SK-N-SH (cell line): Measurements from ENCODE around the gene RNF113B. TPM values are rescaled to one million over a fixed set of nuclear protein-coding genes. Genes with fewer than 3 reads are reported as not detected.

Source experiments
- CTCF ChIA-PET: fragments of 300-600, 350-600 bp; formaldehyde crosslinking; extraction: SDS; loops from one replicate; lab custom pipeline; 2021; lab: Yijun Ruan, JAX
- POLR2A ChIA-PET: fragments of 350-600 bp; sonication (Branson Sonifier 250); formaldehyde crosslinking; extraction: SDS; loops from one replicate; lab custom pipeline; 2020; ENCODE audit warnings: antibody characterized with exemption, inconsistent platforms; lab: Yijun Ruan, JAX
- DNase-seq: peaks from one replicate; pipeline ENCODE4 v3.0.0; 2012
- H2AFZ ChIP-seq: fragments of 200-600 bp; sonication (generic); 2 replicates; pipeline ENCODE4 v1.8.1; 2016; ENCODE audit warnings: antibody characterized with exemption, mild to moderate bottlenecking, low read depth
- H3F3A ChIP-seq: fragments of 200-600 bp; sonication (generic); replicated peaks from 2 replicates; pipeline ENCODE3; 2016; ENCODE audit warnings: antibody characterized with exemption, mild to moderate bottlenecking; ENCODE audit not compliant: insufficient read depth
- H3K27ac ChIP-seq, 2 experiments: fragments of 200-500 bp in 1 of 2; fragments of 200-600 bp in 1 of 2; sonication (Bioruptor generic) in 1 of 2; sonication (generic), shearing (Covaris generic) in 1 of 2; 2 replicates each; pipeline versions ENCODE4 v1.5.1 to v1.6.1; 2014 to 2016; ENCODE audit warnings: low read depth in 2 of 2, inconsistent platforms in 1 of 2, low read length in 1 of 2, mild to moderate bottlenecking in 1 of 2, mixed read lengths in 1 of 2
- H3K27me3 ChIP-seq: fragments of 200-600 bp; sonication (generic), shearing (Covaris generic); 2 replicates; pipeline ENCODE4 v1.6.1; 2016; ENCODE audit warnings: mixed run types; ENCODE audit not compliant: insufficient read depth
- H3K36me3 ChIP-seq, 2 experiments: fragments of 200-500 bp in 1 of 2; fragments of 200-600 bp in 1 of 2; sonication (Bioruptor generic) in 1 of 2; sonication (generic) in 1 of 2; replicated peaks in 1 of 2; 2 replicates each; pipeline versions ENCODE3 to v1.5.1; 2014 to 2016; ENCODE audit warnings: low read length in 1 of 2, mild to moderate bottlenecking in 1 of 2; ENCODE audit not compliant: insufficient read depth in 2 of 2, control insufficient read depth in 1 of 2
- H3K4me1 ChIP-seq, 2 experiments: fragments of 200-500 bp in 1 of 2; fragments of 200-600 bp in 1 of 2; sonication (Bioruptor generic) in 1 of 2; sonication (generic), shearing (Covaris generic) in 1 of 2; 2 replicates each; pipeline versions ENCODE4 v1.5.1 to v1.6.1; 2014 to 2016; ENCODE audit warnings: low read depth in 1 of 2, low read length in 1 of 2, mixed run types in 1 of 2; ENCODE audit not compliant: insufficient read depth in 2 of 2, control insufficient read depth in 1 of 2
- H3K4me2 ChIP-seq: fragments of 200-600 bp; sonication (generic), shearing (Covaris generic); 2 replicates; pipeline ENCODE4 v1.6.1; 2017; ENCODE audit warnings: mixed run types
- H3K4me3 ChIP-seq, 2 experiments: fragments of 200-500 bp in 1 of 2; fragments of 200-600 bp in 1 of 2; sonication (Bioruptor generic) in 1 of 2; sonication (generic), shearing (Covaris generic) in 1 of 2; 2 replicates each; pipeline versions ENCODE4 v1.5.1 to v1.8.1; 2014 to 2016; ENCODE audit warnings: low read depth in 2 of 2, inconsistent platforms in 1 of 2, low read length in 1 of 2, mild to moderate bottlenecking in 1 of 2, mixed read lengths in 1 of 2, moderate library complexity in 1 of 2
- H3K79me2 ChIP-seq: fragments of 200-600 bp; sonication (generic); 2 replicates; pipeline ENCODE4 v1.8.1; 2017; ENCODE audit warnings: mild to moderate bottlenecking; ENCODE audit not compliant: insufficient read depth
- H3K9ac ChIP-seq: fragments of 200-600 bp; sonication (generic); 2 replicates; pipeline ENCODE4 v1.6.1; 2017; ENCODE audit warnings: mixed run types
- H3K9me2 ChIP-seq: fragments of 200-600 bp; sonication (generic); 2 replicates; pipeline ENCODE4 v1.6.1; 2017; ENCODE audit warnings: mixed run types
- H3K9me3 ChIP-seq: fragments of 200-600 bp; sonication (generic); 2 replicates; pipeline ENCODE4 v1.6.1; 2017; ENCODE audit warnings: mixed run types, mild to moderate bottlenecking, moderate library complexity
- H4K20me1 ChIP-seq: fragments of 200-600 bp; sonication (generic); 2 replicates; pipeline ENCODE4 v1.6.1; 2017; ENCODE audit warnings: mild to moderate bottlenecking, mixed run types; ENCODE audit not compliant: insufficient read depth
- CHD2 ChIP-seq: fragments of 150-350 bp; IDR thresholded peaks from 2 replicates; pipeline ENCODE4 v1.6.1; 2018; ENCODE audit warnings: low read length; ENCODE audit not compliant: partially characterized antibody
- ELF1 ChIP-seq: IDR thresholded peaks from 2 replicates; pipeline ENCODE4 v1.4.0; 2012
- EP300 ChIP-seq, 2 experiments: IDR thresholded peaks; 2 replicates each; pipeline versions ENCODE4 v1.4.0 to v1.6.1; 2012; ENCODE audit warnings: borderline replicate concordance in 1 of 2, low read depth in 1 of 2, low read length in 1 of 2
- FOSL2 ChIP-seq: IDR thresholded peaks from 2 replicates; pipeline ENCODE4 v1.4.0; 2012; ENCODE audit warnings: low read depth, mild to moderate bottlenecking, moderate library complexity, borderline replicate concordance
- FOXJ3 ChIP-seq: sonication (generic); formaldehyde crosslinking; IDR thresholded peaks from 2 replicates; pipeline ENCODE4 v1.5.1; 2020; ENCODE audit warnings: mild to moderate bottlenecking, missing genetic modification reagents
- FOXM1 ChIP-seq: IDR thresholded peaks from 2 replicates; pipeline ENCODE4 v1.4.0; 2012; ENCODE audit warnings: low read depth, mild to moderate bottlenecking
- GATA2 ChIP-seq: sonication (generic); formaldehyde crosslinking; IDR thresholded peaks from 2 replicates; pipeline ENCODE4 v1.5.0; 2020; ENCODE audit warnings: mild to moderate bottlenecking, missing genetic modification reagents
- IRF3 ChIP-seq: fragments of 150-350 bp; IDR thresholded peaks from 2 replicates; pipeline ENCODE4 v1.6.1; 2016; ENCODE audit warnings: mild to moderate bottlenecking, low read depth, low read length
- JUND ChIP-seq: IDR thresholded peaks from 2 replicates; pipeline ENCODE4 v1.4.0; 2012
- PBX3 ChIP-seq: IDR thresholded peaks from 2 replicates; pipeline ENCODE4; 2012
- POLR2AphosphoS5 ChIP-seq: IDR thresholded peaks from 2 replicates; pipeline ENCODE4 v1.6.1; 2012; ENCODE audit warnings: low read depth, low read length
- REST ChIP-seq: IDR thresholded peaks from 2 replicates; pipeline ENCODE4 v1.6.1; 2012; ENCODE audit warnings: mild to moderate bottlenecking, low read depth, low read length, moderate library complexity
- RXRA ChIP-seq: IDR thresholded peaks from 2 replicates; pipeline ENCODE4 v1.4.0; 2012; ENCODE audit warnings: low read depth, mild to moderate bottlenecking, borderline replicate concordance
- TAF1 ChIP-seq: IDR thresholded peaks from 2 replicates; pipeline ENCODE4 v1.6.1; 2012; ENCODE audit warnings: low read depth, mild to moderate bottlenecking, low read length, moderate library complexity, borderline replicate concordance
- TCF12 ChIP-seq: IDR thresholded peaks from 2 replicates; pipeline ENCODE4 v1.4.0; 2012
- WGBS: methylation state at CpG from one replicate; pipeline ENCODE4 v1.1.6; 2017; ENCODE audit warnings: low lambda C conversion rate; 5-methylcytosine and 5-hydroxymethylcytosine counted together
- polyA plus RNA-seq, 3 experiments: library from polyadenylated mRNA; depleted of rRNA; stranded (reverse); fragments of >200 nt; gene quantifications; 2 replicates each; pipeline ENCODE4 v1.2.3, GENCODE V29; 2012
- TF ChIP-seq, protein P1 (sequence below): fragments of 200-600 bp; sonication (generic); IDR thresholded peaks from 2 replicates; pipeline ENCODE4 v1.6.1; 2017; ENCODE audit warnings: antibody characterized with exemption, mild to moderate bottlenecking, moderate library complexity
- TF ChIP-seq, protein P2 (sequence below): IDR thresholded peaks from 2 replicates; pipeline ENCODE4 v1.4.0; 2012; ENCODE audit warnings: low read depth, borderline replicate concordance
- TF ChIP-seq, protein P3 (sequence below): IDR thresholded peaks from 2 replicates; pipeline ENCODE4 v1.4.0; 2012; ENCODE audit warnings: low read depth, borderline replicate concordance

The RNF113B gene
- polyA plus RNA-seq, 1 of the 3 experiments (the other 2 are of a cell fraction), result not detected

DNA sequence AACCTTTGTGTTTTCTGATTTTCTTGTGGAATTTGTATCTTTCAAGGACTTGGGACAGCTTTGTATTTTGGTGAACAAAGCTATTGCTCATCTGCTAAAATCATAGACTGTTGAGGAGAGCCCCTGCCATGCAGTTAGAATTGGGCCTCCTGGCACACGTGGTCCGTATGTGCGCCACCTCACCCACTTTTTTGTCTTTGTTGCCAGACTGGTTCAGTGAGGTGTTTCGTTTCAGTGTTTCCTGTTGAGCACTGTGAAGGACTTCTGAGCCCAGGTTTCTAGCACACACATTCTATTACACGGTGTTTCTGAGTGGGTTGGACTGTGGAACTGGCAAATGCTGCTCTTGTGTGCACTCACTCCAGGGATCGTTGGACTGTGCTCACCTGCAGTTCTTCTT, 37.6 kb upstream of the RNF113B start (continued):
- no peak for TF ChIP-seq JUND
- no peak for TF ChIP-seq CHD2
- TF ChIP-seq IRF3, result no peak

GRCh38 chr13:98214008-98214643, 37.1 kb upstream of the RNF113B start:
- H3K4me3 ChIP-seq, result no peak overlapping the region
- POLR2A ChIA-PET, result no interaction called here
- H2AFZ ChIP-seq, result no peak overlapping the region
- no peaks in the 10 kb centered on the region for H3K27me3 ChIP-seq
- CTCF ChIA-PET, result no interaction called here
- H4K20me1 ChIP-seq, result no peaks in the 10 kb centered on the region
- DNase-seq, result no peak
- peaks cover 22% of the 10 kb centered on the region for H3F3A ChIP-seq
- peak overlapping the region; percentile 50 to 72; a peak in 3 of 4 replicates for H3K27ac ChIP-seq
- peaks cover 28% of the 10 kb centered on the region for H3K79me2 ChIP-seq
- H3K9me2 ChIP-seq, result no peaks in the 10 kb centered on the region
- peaks cover 0 to 3% of the 10 kb centered on the region in 2 experiments for H3K36me3 ChIP-seq
- H3K9me3 ChIP-seq, result no peaks in the 10 kb centered on the region
- 31% methylated on average over 5 of the region's 16 CpGs for WGBS
- no peak overlapping the region for H3K9ac ChIP-seq
- H3K4me2 ChIP-seq, result peak overlapping the region; percentile 56
- H3K4me1 ChIP-seq, result peaks cover 8 to 30% of the 10 kb centered on the region in 2 experiments; a peak in 3 of 4 replicates
- TF ChIP-seq RXRA (no peak), REST (no peak), TAF1 (no peak), ELF1 (no peak), JUND (0 out of 2 replicates have a peak, but pooled peaks have one; percentile 13), GATA2 (no peak), IRF3 (no peak), EP300 (IDR thresholded peaks at IDR 0.05; ENCODE audit: borderline replicate concordance in 1 of 2, low read depth in 1 of 2, low read length in 1 of 2) (no peak), POLR2AphosphoS5 (peak; percentile 20; the same call in 1 of the 2 replicates), FOXJ3 (no peak), FOSL2 (peak; percentile 55; the same call in 1 of the 2 replicates), FOXM1 (no peak), TCF12 (peak; percentile 83), PBX3 (peak; percentile 45; the same call in 1 of the 2 replicates)
- TF ChIP-seq, protein P1, sequence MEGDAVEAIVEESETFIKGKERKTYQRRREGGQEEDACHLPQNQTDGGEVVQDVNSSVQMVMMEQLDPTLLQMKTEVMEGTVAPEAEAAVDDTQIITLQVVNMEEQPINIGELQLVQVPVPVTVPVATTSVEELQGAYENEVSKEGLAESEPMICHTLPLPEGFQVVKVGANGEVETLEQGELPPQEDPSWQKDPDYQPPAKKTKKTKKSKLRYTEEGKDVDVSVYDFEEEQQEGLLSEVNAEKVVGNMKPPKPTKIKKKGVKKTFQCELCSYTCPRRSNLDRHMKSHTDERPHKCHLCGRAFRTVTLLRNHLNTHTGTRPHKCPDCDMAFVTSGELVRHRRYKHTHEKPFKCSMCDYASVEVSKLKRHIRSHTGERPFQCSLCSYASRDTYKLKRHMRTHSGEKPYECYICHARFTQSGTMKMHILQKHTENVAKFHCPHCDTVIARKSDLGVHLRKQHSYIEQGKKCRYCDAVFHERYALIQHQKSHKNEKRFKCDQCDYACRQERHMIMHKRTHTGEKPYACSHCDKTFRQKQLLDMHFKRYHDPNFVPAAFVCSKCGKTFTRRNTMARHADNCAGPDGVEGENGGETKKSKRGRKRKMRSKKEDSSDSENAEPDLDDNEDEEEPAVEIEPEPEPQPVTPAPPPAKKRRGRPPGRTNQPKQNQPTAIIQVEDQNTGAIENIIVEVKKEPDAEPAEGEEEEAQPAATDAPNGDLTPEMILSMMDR, result no peak
- TF ChIP-seq, protein P2, sequence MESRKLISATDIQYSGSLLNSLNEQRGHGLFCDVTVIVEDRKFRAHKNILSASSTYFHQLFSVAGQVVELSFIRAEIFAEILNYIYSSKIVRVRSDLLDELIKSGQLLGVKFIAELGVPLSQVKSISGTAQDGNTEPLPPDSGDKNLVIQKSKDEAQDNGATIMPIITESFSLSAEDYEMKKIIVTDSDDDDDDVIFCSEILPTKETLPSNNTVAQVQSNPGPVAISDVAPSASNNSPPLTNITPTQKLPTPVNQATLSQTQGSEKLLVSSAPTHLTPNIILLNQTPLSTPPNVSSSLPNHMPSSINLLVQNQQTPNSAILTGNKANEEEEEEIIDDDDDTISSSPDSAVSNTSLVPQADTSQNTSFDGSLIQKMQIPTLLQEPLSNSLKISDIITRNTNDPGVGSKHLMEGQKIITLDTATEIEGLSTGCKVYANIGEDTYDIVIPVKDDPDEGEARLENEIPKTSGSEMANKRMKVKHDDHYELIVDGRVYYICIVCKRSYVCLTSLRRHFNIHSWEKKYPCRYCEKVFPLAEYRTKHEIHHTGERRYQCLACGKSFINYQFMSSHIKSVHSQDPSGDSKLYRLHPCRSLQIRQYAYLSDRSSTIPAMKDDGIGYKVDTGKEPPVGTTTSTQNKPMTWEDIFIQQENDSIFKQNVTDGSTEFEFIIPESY, result no peak
- TF ChIP-seq, protein P3, sequence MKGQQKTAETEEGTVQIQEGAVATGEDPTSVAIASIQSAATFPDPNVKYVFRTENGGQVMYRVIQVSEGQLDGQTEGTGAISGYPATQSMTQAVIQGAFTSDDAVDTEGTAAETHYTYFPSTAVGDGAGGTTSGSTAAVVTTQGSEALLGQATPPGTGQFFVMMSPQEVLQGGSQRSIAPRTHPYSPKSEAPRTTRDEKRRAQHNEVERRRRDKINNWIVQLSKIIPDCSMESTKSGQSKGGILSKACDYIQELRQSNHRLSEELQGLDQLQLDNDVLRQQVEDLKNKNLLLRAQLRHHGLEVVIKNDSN, result no peak
